CD1c-positive myeloid dendritic cell (primary cell): Measurements from ENCODE around the gene MED16.
"Not testable (repeated sequence)": the region's sequence is repeated elsewhere in the genome, so short reads cannot be mapped to it uniquely, and the experiment has no call there.

Experiments
- DNase-seq: peaks from one replicate; pipeline ENCODE4 v3.0.0-alpha.2; 2016; ENCODE audit errors: extremely low spot score

MED16 gene

DNA sequence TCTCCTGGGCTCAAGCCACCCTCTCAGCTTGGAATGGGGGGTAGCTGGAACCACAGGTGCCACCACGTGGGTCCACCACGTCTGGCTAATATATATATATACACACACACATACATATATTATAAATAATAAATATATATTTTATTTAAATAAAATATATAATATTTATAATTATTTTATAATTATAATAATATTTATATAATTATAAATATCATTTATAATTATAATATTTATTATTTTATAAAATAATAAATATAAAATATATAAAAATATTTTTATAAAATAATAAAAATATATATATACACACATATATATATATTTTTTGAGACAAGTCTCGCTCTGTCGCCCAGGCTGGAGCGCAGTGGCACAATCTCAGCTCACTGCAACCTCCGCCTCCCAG, 38.4 kb downstream of the MED16 start:
- no peak for DNase-seq

DNA sequence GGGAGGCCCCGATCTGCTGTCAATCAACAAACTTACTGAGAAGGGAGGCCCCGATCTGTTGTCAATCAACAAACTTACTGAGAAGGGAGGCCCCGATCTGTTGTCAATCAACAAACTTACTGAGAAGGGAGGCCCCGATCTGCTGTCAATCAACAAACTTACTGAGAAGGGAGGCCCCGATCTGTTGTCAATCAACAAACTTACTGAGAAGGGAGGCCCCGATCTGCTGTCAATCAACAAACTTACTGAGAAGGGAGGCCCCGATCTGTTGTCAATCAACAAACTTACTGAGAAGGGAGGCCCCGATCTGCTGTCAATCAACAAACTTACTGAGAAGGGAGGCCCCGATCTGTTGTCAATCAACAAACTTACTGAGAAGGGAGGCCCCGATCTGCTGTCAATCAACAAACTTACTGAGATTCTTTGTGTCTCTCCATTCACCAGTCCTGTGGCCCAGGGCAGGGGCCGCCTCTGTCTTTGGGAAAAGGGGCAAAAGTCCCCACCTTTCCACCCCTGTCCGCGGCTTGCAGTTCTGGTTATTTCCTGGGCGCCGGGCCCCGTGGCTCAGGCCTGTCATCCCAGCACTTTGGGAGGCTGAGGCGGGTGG, 39.3 kb downstream of the MED16 start:
- not testable (repeated sequence) for DNase-seq

DNA sequence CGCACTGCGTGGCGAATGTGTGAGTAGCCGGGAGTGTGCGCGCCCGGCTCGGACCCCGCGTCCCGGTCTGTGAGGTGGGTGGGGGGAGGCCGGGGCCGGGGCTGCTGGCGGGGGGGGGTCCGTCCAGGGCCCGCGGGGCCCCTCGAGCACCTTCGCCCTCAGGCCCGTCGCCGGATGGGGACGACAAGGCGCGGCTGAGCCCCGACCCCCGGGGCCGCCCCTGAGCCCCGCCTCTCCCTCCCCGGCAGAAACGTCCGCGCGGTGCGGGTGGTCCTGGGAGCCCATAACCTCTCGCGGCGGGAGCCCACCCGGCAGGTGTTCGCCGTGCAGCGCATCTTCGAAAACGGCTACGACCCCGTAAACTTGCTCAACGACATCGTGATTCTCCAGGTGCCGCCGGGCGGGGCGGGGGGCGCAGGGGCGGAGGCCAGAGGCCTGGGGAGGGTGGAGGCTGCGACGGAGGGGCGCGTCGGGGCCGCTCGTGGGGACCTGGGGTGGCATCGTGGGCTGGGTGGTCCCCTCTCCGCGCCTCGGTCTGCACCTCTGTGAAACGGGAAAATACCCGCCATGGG, 39.9 kb downstream of the MED16 start:
- no peak for DNase-seq

DNA sequence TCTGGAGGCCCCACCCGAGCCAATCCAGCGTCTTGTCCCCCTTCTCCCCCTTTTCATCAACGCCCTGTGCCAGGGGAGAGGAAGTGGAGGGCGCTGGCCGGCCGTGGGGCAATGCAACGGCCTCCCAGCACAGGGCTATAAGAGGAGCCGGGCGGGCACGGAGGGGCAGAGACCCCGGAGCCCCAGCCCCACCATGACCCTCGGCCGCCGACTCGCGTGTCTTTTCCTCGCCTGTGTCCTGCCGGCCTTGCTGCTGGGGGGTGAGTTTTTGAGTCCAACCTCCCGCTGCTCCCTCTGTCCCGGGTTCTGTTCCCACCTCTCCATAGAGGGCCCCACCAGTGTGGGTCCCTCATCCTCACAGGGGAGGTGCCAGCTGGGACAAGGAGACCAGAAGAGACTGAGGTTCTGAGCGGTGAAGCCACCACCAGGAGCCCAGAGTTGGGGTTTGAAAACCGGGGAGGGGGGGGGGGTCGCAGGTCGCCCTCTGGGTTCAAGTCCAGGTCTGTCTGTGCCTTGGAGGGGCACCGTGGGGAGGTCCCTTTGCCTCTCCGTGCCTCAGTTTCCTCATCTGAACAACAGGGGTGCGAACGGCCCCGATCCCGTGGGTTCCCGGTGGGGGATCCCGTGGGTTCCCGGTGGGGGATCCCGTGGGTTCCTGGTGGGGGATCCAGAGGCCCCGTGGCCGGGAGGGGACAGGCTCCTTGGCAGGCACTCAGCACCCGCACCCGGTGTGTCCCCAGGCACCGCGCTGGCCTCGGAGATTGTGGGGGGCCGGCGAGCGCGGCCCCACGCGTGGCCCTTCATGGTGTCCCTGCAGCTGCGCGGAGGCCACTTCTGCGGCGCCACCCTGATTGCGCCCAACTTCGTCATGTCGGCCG, 40.6 kb downstream of the MED16 start, which contains the start of gene ELANE:
Gene ELANE (plus strand): TSS at position 168 of the 878 bp plus-strand sequence. CDS start 26 bp downstream, at position 194.
- DNase-seq, result no peak

DNA sequence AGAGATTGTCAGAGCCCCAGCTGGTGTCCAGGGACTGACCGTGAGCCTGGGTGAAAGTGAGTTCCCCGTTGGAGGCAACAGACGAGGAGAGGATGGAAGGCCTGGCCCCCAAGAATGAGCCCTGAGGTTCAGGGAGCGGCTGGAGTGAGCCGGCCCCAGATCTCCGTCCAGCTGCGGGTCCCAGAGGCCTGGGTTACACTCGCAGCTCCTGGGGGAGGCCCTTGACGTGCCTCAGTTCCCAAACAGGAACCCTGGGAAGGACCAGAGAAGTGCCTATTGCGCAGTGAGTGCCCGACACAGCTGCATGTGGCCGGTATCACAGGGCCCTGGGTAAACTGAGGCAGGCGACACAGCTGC, 42.0 kb downstream of the MED16 start:
- DNase-seq, result no peak

DNA sequence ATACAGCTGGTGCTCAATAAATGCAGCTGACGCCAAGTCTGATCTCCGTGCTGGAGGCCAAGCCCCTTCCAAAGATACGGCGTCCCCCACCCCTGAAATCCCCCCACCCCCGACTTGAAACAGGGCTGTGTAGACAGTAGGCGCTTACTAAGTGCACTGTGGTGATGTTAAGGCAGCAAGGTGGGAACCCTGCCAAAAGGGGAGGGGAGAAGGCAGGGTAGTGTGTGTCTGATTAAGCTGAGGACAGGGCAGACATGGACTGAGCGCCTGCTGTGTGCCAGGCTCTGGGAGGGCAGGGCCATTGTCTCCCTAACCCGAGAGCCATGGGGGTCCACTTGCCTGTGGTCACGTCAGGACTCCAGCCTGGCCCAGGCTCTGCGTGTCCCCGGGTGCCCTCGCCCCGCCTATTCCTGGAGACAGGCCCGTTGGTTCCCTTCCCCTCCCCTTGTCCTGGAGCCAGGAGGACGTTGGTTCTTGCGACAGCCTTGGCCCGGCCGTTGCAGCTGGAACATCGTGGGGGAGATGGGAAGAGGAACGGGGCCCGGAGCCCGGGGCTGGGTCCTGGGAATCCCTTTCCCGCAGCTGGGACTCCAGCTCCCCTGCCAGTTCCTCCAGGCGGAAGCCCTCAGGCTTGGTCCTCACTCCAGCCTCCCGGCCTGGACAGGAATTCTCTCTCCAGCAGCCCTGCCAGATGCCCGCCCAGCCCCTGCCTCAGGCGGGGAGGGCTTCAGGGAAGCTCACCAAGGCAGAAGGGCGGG, 42.6 kb downstream of the MED16 start:
- peak; percentile 67 for DNase-seq

DNA sequence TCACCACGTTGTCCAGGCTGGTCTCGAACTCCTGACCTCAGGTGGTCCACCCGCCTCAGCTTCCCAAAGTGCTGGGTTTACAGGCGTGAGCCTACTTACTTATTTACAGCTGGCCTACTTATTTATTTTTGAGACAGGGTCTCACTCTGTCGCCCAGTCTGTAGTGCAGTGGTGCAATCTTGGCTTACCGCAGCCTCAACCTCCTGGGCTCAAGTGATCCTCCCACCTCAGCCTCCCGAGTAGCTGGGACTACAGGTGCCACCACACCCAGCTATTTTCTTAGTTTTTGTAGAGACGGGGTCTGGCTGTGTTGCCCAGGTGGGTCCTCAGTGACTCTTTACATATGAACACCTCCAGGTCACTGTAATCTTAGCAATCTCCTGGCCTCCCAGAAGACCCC, 43.8 kb downstream of the MED16 start:
- not testable (repeated sequence) for DNase-seq

DNA sequence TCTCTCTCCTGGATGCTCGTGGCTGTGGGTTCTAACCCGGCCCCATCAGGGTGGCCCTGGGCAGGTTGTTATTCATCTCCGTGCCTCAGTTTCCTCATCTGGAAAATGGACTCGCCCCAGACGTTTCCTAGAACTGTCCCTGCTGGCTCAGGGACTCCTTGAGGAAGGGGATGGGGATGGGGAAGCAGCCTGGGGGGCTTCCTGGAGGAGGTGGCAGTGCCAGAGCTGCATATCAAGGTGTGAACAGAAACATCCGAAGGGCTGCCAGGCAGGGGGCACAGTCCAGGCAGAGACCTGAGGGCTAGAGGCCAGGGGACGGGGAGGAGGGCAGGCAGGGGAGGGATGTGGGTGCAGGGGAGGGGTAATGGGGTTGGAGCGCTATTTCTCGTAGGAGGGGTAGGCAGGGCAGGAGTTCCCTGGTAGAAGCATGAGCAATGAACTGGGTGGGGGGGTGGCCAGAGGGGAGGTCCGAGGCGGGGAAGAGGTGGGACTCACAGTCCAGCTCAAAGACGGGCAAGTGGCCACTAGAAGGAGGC, 44.5 kb downstream of the MED16 start:
- peak; percentile 37 for DNase-seq

DNA sequence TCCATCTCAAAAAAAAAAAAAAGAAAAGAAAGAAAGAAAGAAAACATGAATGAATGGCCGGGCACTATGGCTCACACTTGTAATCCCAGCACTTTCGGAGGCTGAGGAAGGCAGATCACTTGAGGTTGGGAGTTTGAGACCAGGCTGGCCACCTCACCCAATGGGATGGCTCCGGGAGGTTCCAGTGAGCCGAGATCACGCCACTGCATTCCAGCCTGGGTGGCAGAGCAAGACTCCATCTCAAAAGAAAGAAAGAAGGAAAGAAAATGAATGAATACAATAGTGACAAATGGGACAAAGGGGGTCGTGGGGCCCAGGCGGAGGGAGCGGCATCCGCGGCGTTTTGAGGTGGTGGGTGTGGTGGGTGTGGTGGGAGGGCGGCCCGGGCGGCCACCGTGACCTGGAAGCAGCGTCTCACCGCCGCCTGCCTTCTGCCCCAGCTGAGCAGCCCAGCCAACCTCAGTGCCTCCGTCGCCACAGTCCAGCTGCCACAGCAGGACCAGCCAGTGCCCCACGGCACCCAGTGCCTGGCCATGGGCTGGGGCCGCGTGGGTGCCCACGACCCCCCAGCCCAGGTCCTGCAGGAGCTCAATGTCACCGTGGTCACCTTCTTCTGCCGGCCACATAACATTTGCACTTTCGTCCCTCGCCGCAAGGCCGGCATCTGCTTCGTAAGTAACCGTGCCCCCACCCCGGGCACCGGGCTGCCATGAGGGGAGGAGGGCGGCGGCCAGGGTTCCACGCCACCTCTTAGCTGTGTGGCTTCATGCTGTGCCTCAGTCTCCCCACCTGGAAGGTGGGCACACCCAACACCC, 47.1 kb downstream of the MED16 start:
- no peak for DNase-seq

DNA sequence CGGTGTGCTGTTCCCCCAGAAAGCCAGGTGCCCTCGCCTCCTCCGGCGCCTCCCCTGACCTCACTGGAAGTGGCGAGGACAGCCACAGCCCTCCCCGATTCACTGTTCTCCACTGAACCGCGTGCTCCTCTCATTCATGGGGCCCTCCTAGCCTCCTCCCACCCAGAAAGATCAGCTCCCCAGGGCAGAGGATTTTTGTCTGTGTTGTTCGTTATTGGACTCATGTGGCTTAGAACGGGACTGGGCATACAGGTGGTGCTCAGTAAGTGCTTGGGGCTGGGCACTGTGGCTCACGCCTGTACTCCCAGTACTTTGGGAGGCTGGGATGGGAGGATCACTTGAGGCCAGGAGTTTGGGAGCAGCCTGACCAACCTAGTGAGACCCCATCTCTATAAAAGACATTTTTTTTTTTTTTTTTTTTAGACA, 48.4 kb downstream of the MED16 start:
- no peak for DNase-seq

DNA sequence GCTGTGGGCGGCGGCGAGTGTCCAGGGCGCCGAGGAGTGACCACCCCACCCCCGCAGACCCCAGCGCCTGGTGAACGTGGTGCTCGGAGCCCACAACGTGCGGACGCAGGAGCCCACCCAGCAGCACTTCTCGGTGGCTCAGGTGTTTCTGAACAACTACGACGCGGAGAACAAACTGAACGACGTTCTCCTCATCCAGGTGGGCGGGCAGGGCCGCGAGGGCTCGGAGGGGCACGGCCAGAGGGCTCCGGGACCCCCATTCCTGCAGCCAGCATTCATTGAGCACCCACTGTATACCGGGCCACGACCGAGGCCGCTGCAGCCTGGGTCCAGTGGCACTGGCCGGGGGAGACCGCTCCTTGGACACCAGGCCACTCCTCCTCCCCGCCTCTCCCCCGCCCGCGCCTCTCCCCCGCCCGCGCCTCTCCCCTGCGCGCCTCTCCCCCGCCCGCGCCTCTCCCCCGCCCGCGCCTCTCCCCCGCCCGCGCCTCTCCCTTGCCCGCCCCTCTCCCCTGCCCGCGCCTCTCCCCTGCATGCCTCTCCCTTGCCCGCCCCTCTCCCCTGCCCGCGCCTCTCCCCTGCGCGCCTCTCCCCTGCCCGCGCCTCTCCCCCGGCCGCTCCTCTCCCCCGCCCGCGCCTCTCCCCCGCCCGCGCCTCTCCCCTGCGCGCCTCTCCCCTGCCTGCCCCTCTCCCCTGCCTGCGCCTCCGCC, 49.0 kb downstream of the MED16 start:
- DNase-seq, result no peak

DNA sequence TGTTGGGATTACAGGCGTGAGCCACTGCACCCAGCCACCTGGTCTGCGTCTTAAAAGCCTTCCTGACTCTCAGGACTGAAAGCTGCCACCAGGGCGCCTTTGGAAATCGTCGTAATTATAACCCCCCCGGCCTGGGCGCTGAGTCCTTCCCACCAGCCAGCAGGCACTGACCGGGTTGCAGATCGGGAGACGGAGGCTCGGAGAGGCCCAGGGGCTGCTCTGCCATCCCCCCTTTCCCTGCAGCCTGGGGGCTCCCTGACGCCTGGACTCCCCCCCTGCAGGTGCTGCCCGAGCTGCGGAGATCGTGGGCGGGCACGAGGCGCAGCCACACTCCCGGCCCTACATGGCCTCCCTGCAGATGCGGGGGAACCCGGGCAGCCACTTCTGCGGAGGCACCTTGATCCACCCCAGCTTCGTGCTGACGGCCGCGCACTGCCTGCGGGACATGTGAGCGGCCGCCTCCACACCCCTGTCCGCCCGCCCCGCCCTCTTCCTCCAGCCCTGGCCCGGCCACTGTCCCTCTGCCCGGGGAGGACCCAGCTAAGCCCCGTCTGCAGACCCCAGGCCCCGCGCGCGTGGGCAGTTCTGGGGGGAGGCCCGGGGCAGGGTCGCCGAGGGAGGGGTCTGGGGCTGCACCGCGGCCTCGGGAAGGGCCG, 49.7 kb downstream of the MED16 start:
- peak; percentile 44 for DNase-seq

DNA sequence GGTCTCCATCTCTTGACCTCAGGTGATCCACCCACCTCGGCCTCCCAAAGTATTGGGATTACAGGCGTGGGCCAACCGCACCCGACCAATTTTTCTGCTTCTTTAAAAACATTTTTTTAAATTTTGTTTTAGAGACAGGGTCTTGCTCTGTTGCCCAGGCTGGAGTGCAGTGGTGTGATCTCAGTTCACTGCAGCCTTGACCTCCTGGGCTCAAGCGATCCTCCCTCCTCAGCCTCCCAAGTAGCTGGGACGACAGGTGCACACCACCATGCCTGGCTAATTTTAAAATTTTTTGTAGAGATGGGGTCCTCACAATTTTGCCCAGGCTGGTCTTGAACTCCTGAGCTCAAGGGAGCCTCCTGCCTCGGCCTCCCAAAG, 50.2 kb downstream of the MED16 start:
- DNase-seq, result not testable (repeated sequence)

DNA sequence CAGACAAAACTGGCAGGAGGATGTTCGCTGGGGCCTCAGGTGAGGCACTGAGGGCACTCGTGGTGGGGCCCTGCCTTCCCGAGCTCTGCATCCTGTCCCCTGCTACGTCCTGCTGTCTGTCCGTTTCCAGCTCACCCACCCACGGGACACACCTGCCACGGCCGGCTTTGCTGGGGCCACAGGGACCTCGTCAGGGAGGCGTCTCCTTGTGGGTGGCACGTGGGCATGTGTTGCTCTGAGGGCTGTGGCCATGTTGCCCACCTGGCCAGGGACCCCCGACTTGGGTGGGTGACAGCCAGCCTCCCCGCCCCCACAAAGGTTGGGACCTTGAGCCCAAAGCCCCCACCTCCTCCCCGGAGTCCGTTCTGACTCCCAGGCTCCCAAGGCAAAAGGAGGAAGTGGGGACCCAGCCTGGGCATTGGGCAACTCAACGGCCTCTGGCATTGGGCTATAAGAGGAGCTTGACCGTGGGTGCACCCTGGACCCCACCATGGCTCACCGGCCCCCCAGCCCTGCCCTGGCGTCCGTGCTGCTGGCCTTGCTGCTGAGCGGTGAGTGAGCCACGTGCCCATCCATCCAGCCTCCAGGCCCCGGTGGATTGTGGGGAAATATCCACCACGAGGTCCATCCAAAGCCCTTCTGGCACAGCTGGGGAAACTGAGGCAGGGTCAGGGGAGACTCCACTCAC, 52.3 kb downstream of the MED16 start, which contains the start of gene PRTN3:
Gene PRTN3 (plus strand): TSS at position 481 of the 688 bp plus-strand sequence. CDS start 10 bp downstream, at position 491.
- peak; percentile 72 for DNase-seq

DNA sequence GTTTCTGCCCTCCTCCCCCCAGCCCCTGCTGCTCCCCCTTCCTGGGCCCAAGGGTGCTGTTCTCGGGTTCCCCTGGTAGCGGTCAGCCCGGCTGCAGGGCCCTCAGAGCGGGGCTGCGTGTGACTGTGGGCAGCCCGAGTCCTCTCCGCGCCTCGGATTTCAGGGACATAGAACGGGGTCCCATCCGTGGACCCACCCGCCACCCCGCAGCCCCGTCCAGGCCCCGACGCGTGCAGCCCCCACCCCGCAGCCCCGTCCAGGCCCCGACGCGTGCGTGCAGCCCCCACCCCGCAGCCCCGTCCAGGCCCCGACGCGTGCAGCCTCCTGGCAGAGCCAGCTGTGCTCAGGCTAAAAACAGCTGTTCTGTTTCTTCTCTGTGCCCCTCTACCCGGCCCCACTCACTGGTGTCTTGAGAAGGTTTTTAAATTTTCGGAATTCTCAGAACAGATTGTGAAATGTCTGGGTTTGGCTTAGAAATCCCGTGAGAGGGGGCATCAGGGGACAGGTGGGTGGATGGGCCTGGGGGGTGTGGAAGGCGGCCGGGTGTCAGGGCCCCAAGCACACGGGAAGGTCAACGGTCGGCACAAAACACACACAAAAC, 57.7 kb downstream of the MED16 start:
- no peak for DNase-seq

DNA sequence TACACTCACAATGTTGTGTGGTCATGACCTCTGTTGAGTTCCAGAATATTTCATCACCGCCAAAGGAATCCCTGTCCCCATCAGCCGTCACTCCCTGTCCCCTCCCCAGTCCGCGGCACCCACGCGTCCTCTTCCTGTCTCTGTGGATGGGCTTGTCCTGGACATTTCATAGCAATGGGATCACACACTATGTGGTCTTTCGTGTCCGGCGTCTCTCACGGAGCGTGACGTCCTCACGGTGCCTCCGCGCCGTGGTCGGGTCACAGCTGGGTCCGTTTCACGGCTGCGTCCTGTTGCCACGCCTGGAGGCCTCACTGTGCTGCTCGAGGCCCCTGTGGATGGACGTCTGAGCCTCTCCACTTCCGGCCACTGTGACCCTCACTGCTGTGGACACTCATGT, 58.8 kb downstream of the MED16 start:
- no peak for DNase-seq

DNA sequence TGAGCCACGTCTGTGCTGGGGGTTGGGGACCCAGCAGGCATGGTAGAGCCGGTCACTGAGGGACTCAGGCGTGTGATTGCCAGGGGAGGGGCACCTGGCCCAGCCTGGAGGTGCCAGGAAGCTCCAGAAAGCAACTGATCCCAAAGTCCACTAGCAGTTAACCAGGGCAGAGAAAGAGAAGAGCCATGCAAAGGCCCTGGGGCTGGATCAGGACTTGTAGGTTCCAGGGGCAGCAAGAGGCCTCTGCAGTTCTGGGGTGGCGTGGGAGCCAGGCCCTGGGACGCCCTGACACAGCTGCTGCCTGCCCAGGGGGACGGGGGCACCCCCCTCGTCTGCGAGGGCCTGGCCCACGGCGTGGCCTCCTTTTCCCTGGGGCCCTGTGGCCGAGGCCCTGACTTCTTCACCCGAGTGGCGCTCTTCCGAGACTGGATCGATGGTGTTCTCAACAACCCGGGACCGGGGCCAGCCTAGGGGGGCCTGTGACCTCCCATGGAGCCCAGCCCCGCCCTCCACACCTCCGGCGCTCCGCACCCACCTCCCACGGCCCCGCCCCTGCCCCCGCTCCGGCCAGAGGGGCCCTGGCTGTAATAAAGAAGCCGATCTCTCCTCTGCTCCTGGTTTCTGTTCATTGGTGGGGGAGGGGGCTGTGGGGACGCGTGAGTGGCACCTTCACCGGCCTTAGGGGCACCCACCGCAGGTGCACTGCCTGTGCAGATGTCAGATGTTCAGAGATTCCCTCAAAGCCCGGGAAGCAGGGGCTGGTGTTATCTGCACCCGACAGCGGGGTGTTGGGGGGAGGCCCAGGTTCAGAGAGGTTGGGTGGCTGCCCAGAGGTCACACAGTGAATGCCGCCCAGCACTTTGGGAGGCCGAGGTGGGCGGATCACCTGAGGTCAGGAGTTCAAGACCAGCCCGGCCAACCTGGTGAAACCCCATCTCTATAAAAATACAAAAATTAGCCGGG, 61.3 kb downstream of the MED16 start:
- DNase-seq, result no peak
